Measurements from ENCODE around the gene DRD2.

Gene DRD2

DNA sequence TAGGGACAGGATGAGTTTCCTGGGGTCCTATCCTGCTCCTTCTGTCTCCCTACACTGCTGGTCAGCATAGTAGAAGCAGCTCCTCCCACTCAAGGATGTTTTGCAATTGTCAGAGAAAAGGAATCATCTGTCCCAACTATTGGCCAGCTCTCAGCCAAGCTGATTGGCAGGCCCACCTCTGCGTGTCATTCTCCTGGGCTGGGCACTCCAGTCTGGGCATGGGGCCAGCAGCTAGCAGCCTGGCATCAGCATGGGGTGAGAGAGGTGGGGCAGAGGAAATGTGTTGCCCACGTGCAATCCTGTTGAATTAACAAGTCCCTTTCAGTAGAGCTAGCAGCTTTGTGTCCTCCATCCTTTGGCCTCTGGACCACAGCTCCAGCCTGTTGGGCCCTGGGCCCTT, 73.5 kb downstream of the DRD2 start:
- TF ChIP-seq, protein P1, sequence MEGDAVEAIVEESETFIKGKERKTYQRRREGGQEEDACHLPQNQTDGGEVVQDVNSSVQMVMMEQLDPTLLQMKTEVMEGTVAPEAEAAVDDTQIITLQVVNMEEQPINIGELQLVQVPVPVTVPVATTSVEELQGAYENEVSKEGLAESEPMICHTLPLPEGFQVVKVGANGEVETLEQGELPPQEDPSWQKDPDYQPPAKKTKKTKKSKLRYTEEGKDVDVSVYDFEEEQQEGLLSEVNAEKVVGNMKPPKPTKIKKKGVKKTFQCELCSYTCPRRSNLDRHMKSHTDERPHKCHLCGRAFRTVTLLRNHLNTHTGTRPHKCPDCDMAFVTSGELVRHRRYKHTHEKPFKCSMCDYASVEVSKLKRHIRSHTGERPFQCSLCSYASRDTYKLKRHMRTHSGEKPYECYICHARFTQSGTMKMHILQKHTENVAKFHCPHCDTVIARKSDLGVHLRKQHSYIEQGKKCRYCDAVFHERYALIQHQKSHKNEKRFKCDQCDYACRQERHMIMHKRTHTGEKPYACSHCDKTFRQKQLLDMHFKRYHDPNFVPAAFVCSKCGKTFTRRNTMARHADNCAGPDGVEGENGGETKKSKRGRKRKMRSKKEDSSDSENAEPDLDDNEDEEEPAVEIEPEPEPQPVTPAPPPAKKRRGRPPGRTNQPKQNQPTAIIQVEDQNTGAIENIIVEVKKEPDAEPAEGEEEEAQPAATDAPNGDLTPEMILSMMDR (IDR thresholded peaks at IDR 0.05; ENCODE audit: insufficient read depth, low read length, poor library complexity, severe bottlenecking) = no peak
- Histone ChIP-seq H3K27me3 (replicated peaks; ENCODE audit: control insufficient read depth, insufficient read depth, low read length) (no peaks in the 10 kb centered on the region; the same call in none of the 2 replicates), H3K4me3 (replicated peaks; ENCODE audit: low read depth, low read length) (no peak overlapping the region), H3K36me3 (ENCODE audit: control insufficient read depth, insufficient read depth, low read length) (no peaks in the 10 kb centered on the region)
- no peak for DNase-seq (ENCODE audit: extremely low read depth, insufficient read length)

DNA sequence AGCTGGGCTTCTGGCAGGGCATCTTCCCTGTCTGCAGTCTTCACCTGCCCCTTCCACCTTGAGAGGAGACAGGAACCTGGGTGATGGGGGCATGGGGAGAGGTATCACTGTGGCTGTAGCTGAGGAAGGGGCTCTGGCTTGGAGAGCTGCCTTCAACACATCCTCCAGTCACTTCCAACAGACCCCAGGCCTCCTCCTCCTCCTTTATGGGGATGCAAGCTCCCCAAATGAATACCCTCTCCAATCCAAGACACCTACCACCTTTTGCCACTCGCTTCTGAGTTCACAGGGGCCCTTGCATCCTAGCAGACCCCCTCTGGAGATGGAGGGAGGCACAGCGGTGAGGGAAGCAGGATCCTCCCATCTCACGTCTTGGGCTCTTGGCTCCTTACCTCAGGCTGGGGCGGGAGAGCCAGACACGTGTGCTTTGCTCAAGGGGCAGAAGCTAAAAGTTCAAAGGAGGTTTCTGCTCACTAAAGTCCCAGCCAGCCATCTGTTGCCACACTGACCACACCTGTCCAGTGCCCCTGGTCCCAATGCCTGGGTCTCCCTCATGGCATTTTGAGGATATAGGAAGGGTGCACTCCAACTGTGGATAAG, 74.5 kb downstream of the DRD2 start:
- TF ChIP-seq, protein P1 (IDR thresholded peaks at IDR 0.05; ENCODE audit: insufficient read depth, low read length, poor library complexity, severe bottlenecking) = no peak
- DNase-seq (ENCODE audit: extremely low read depth, insufficient read length) = no peak
- Histone ChIP-seq H3K27me3 (replicated peaks; ENCODE audit: control insufficient read depth, insufficient read depth, low read length) (no peaks in the 10 kb centered on the region; the same call in none of the 2 replicates), H3K36me3 (ENCODE audit: control insufficient read depth, insufficient read depth, low read length) (no peaks in the 10 kb centered on the region), H3K4me3 (replicated peaks; ENCODE audit: low read depth, low read length) (no peak overlapping the region)

DNA sequence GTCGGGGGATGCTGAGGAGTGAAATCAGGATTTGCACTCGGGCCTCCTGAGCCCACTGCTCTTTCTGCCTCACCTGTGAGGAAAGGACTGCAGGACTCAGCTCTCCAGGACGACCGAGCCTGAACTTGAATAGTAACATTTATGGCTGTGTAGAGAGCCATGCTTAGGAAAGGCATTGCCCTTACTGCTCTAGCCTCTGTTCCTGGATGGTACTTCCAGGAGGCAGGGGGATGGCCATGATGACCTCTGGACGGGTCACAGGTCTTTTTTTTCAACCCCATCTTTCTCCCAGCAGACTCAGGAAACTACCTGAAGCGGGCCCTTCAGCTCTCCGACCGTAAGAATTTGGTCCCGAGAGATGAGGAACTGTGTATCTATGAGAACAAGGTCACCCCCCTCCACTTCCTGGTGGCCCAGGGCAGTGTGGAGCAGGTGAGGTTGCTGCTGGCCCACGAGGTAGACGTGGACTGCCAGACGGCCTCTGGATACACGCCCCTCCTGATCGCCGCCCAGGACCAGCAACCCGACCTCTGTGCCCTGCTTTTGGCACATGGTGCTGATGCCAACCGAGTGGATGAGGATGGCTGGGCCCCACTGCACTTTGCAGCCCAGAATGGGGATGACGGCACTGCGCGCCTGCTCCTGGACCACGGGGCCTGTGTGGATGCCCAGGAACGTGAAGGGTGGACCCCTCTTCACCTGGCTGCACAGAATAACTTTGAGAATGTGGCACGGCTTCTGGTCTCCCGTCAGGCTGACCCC, 76.3 kb downstream of the DRD2 start:
- TF ChIP-seq, protein P1 (IDR thresholded peaks at IDR 0.05; ENCODE audit: insufficient read depth, low read length, poor library complexity, severe bottlenecking) = no peak

DNA sequence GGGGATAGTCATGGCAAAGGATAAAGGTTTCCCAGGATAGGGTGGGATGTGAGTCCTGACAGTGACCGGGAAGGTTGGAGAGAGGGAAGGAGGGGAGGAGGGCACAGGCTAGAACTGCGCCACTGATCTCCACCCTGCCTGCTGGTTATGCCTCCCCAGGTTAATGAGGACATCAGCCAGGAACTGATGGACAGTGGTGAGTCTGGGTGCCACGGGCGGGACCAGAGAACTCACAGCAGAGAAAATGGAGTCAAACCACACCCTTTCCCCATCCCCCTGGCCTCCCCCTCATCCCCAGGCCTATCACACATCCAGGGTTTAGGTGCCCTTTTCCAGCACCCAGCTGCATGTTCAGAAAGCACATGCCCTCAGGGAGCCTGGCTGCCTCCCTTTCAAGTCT, 77.4 kb downstream of the DRD2 start:
- no peaks in the 10 kb centered on the region; the same call in none of the 2 replicates for H3K27me3 ChIP-seq (replicated peaks; ENCODE audit: control insufficient read depth, insufficient read depth, low read length)
- H3K4me3 ChIP-seq (replicated peaks; ENCODE audit: low read depth, low read length) = no peak overlapping the region
- TF ChIP-seq, protein P1 (IDR thresholded peaks at IDR 0.05; ENCODE audit: insufficient read depth, low read length, poor library complexity, severe bottlenecking) = no peak
- DNase-seq (ENCODE audit: extremely low read depth, insufficient read length) = no peak
- H3K36me3 ChIP-seq (ENCODE audit: control insufficient read depth, insufficient read depth, low read length) = no peaks in the 10 kb centered on the region

More for the DNA sequence above, 76.3 kb downstream of the DRD2 start:
- H3K27me3 ChIP-seq (replicated peaks; ENCODE audit: control insufficient read depth, insufficient read depth, low read length) = no peaks in the 10 kb centered on the region; the same call in none of the 2 replicates
- no peak overlapping the region for H3K4me3 ChIP-seq (replicated peaks; ENCODE audit: low read depth, low read length)
- no peak for DNase-seq (ENCODE audit: extremely low read depth, insufficient read length)
- H3K36me3 ChIP-seq (ENCODE audit: control insufficient read depth, insufficient read depth, low read length) = no peaks in the 10 kb centered on the region

DNA sequence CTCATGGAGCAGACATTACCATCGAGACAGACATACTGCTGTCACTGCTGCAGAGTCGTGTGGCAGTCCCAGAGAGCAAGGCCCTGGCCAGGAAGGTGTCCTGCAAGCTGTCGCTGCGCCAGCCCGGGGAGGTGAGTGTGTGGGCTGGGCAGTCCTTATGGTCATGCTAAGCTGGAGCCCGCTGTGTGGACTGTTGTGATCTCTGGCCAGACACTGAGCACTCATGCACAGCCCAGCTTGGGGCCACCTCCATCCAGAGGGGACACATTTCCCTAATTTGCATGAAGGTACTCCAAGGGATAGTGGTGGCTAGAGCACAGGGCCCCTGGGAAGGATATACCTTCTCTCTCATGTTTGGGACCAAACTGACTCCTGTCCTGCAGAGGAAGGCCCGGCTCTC, 78.0 kb downstream of the DRD2 start:
- TF ChIP-seq, protein P1 (IDR thresholded peaks at IDR 0.05; ENCODE audit: insufficient read depth, low read length, poor library complexity, severe bottlenecking) = no peak
- no peak for DNase-seq (ENCODE audit: extremely low read depth, insufficient read length)
- Histone ChIP-seq H3K36me3 (ENCODE audit: control insufficient read depth, insufficient read depth, low read length) (no peaks in the 10 kb centered on the region), H3K4me3 (replicated peaks; ENCODE audit: low read depth, low read length) (no peak overlapping the region), H3K27me3 (replicated peaks; ENCODE audit: control insufficient read depth, insufficient read depth, low read length) (no peaks in the 10 kb centered on the region; the same call in 1 of the 2 replicates)

Data from GM06990 (cell line).